Liver (tissue), 2 donors: Measurements from ENCODE around the gene ITGB2.

Source experiments
- RAD21 ChIP-seq, 2 donors: IDR thresholded peaks; 2 replicates each; pipeline ENCODE4 v1.6.1; 2016; ENCODE audit warnings: antibody characterized with exemption in 2 of 2, mild to moderate bottlenecking in 2 of 2
- YY1 ChIP-seq: IDR thresholded peaks from 2 replicates; pipeline ENCODE4 v1.6.1; 2016; ENCODE audit warnings: antibody characterized with exemption, mild to moderate bottlenecking
- TF ChIP-seq, protein P1 (sequence below): IDR thresholded peaks from 2 replicates; pipeline ENCODE4 v1.6.1; 2016; ENCODE audit warnings: antibody characterized with exemption, mild to moderate bottlenecking
- donor health status: healthy.

DNA sequence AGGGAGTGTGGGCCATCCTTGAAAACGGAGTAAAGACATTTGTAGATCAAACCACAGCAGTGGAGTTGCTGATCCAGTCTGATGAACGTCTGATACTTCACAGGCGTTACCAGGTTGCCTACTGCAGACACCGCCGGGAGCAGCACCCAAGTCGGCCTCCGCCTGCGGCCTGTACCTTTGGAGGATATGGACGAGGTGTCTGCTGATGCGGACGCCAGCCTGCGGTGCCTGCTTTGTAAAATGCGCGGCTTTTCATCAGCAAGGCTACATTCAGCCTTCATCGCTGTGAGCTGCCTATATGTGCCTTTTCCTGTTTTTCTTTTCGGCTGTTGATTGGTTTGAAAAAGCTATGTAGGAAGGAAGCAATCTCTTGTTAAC, 35.1 kb upstream of the ITGB2 start:
- no peak for TF ChIP-seq YY1
- TF ChIP-seq RAD21 (IDR thresholded peaks at IDR 0.05) = no peak
- TF ChIP-seq, protein P1, sequence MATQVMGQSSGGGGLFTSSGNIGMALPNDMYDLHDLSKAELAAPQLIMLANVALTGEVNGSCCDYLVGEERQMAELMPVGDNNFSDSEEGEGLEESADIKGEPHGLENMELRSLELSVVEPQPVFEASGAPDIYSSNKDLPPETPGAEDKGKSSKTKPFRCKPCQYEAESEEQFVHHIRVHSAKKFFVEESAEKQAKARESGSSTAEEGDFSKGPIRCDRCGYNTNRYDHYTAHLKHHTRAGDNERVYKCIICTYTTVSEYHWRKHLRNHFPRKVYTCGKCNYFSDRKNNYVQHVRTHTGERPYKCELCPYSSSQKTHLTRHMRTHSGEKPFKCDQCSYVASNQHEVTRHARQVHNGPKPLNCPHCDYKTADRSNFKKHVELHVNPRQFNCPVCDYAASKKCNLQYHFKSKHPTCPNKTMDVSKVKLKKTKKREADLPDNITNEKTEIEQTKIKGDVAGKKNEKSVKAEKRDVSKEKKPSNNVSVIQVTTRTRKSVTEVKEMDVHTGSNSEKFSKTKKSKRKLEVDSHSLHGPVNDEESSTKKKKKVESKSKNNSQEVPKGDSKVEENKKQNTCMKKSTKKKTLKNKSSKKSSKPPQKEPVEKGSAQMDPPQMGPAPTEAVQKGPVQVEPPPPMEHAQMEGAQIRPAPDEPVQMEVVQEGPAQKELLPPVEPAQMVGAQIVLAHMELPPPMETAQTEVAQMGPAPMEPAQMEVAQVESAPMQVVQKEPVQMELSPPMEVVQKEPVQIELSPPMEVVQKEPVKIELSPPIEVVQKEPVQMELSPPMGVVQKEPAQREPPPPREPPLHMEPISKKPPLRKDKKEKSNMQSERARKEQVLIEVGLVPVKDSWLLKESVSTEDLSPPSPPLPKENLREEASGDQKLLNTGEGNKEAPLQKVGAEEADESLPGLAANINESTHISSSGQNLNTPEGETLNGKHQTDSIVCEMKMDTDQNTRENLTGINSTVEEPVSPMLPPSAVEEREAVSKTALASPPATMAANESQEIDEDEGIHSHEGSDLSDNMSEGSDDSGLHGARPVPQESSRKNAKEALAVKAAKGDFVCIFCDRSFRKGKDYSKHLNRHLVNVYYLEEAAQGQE = no peak
